Measurements from ENCODE around the gene SDR39U1. TPM values are rescaled to one million over a fixed set of nuclear protein-coding genes. Genes with fewer than 3 reads are reported as not detected.
A peak's percentile ranks its signal among the peaks of the same experiment; 100 is the strongest.

The SDR39U1 gene
- polyA plus RNA-seq, 1 donor from 2014 or later = 94.0 TPM

DNA sequence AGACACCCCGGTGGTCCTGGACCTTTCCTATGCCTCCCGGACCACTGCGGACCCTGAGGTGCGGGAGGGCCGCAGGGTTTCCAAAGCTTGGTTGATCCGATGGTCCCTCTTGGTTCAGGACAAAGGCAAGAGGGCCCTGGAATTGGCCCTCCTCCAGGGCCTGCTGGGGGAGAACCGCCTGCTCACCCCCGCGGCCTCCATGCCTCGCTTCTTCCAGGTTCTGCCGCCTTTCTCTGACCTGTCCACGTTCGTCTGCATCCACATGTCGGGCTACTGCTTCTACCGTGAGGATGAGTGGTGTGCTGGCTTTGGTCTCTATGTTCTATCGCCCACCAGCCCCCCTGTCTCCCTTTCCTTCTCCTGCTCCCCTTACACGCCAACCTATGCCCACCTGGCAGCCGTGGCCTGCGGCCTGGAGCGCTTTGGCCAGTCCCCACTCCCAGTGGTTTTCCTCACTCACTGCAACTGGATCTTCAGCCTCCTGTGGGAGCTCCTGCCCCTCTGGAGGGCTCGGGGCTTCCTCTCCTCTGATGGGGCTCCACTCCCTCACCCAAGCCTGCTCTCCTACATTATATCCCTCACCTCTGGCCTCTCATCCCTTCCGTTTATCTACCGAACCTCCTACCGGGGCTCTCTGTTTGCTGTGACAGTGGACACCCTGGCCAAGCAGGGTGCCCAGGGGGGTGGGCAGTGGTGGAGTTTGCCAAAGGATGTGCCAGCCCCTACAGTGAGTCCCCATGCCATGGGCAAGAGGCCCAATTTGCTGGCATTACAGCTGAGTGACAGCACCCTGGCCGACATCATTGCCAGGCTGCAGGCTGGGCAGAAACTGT lies 26.9 kb downstream of the SDR39U1 start:
- Mint-ChIP-seq H3K9me3 (no peaks in the 10 kb centered on the region), H3K27ac (no peak overlapping the region), H3K4me3 (no peak overlapping the region), H3K27me3 (peaks cover 20% of the 10 kb centered on the region), H3K36me3 (peaks cover 2% of the 10 kb centered on the region), H3K4me1 (peaks cover 0 to 2% (median 0%) of the 10 kb centered on the region in 3 donors)

DNA sequence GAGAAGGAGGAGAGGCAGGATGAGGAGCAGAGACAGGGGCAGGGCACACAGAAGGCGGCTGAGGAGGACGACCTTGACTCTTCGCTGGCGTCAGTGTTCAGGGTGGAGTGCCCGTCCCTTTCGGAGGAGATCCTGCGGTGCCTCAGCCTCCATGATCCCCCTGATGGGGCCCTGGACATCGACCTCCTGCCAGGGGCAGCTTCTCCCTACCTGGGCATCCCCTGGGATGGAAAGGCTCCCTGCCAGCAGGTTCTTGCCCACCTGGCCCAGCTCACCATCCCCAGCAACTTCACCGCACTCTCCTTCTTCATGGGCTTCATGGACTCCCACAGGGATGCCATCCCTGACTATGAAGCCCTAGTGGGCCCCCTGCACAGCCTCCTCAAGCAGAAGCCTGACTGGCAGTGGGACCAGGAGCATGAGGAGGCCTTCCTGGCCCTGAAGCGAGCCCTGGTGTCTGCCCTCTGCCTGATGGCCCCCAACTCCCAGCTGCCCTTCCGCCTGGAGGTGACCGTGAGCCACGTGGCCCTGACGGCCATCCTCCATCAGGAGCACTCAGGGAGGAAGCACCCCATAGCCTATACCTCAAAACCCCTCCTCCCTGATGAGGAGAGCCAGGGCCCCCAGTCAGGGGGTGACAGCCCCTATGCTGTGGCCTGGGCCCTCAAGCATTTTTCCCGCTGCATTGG lies 27.7 kb downstream of the SDR39U1 start:
- Mint-ChIP-seq H3K4me1 (peaks cover 0 to 2% (median 0%) of the 10 kb centered on the region in 3 donors), H3K9me3 (no peaks in the 10 kb centered on the region), H3K4me3 (no peak overlapping the region), H3K27ac (peak overlapping the region in 1 of 3 donors; percentile 50), H3K36me3 (peaks cover 2% of the 10 kb centered on the region), H3K27me3 (peaks cover 20% of the 10 kb centered on the region)

DNA sequence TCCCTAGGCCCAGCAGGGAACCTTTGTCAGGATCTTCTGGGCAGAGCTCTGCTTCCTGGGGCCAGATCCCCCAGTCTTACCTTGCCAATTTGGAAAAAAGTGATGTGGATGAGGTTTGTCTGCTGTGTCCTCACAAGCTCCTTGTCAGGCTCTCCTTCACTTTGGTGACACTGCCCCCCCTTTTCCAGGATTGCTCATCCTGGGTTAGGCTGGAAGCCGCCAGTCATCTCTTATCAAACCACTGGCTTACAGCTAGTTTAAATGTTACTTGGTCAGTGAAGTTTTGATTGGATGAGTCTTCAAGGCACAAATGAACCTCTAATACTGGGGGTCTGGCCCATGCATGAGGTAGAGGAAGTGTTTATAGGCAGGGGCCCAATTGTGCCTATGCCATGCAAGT lies 28.5 kb downstream of the SDR39U1 start:
- Mint-ChIP-seq H3K4me1 (peaks cover 0 to 2% (median 0%) of the 10 kb centered on the region in 3 donors), H3K9me3 (no peaks in the 10 kb centered on the region), H3K27ac (peak overlapping the region in 1 of 3 donors; percentile 50), H3K4me3 (peak overlapping the region in 1 of 4 donors; percentile 7), H3K36me3 (peaks cover 2% of the 10 kb centered on the region), H3K27me3 (peaks cover 17% of the 10 kb centered on the region)

DNA sequence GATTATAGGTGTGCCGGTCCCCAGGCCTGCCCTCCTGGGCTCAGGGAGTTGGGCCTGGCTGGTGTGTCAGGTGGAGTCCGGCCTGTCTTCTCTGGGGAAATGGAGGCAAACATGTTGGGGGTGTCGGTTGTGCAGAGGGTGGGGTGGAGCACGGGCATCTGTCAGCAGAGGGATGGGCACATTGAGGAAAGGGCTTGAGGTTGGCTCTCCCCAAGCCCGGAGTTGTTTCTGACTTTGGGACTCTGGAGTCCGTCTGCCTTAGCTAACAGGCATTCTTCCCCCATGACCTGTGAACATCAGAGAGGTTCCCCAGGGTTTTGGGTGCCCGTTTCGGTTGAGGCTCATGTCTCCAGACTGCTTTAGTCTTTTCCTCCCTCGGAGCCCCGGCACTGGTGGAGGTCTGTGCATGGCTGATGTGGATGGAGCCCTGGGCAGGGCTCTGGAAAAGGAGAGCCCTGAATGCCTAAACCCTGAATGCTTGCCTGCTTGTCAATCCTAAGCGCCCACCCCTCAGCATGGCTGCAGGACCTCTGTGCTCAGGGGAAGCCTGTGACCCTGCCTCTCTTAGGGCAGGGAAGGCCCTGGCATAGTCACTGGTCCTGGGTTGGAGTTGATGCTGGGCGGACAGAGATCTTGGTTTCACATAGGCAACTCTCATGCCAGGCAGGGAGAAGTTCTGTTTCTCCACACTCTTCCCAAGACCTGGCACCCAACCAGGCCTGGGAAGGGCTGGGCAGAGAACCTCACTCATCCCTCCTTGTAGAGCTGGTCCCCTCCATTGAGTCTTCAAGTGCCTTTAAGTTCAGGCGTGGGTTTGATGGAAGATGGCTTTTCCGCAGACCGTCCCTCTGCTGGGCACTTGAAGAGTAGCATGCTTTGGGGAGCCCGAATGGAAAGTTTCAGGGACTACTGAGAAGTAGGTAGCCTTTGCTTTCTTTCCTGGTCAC lies 30.9 kb downstream of the SDR39U1 start:
- peaks cover 25% of the 10 kb centered on the region for H3K27me3 Mint-ChIP-seq
- peak overlapping the region in 1 of 4 donors; percentile 67 for H3K4me3 Mint-ChIP-seq

DNA sequence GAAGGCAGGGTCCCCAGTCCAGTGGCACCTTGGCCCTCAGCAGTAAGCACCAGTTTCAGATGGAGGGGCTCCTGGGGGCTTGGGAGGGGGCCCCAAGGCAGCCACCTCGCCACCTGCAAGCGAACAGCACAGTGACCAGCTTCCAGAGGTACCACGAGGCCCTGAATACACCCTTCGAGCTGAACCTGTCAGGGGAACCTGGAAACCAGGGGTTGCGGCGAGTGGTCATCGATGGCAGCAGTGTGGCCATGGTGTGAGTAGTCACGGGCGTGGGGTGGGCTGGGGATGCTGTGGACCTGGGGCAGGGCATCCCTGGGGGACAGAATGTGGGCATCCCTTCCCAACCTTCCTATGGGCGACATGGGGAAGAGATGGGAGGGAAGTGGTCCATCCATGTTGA lies 32.6 kb downstream of the SDR39U1 start:
- H3K27me3 Mint-ChIP-seq = peaks cover 22% of the 10 kb centered on the region

More for the DNA sequence above, 30.9 kb downstream of the SDR39U1 start:
- peaks cover 0 to 2% (median 0%) of the 10 kb centered on the region in 3 donors for H3K4me1 Mint-ChIP-seq
- H3K36me3 Mint-ChIP-seq = no peaks in the 10 kb centered on the region
- H3K9me3 Mint-ChIP-seq = no peaks in the 10 kb centered on the region
- H3K27ac Mint-ChIP-seq = no peak overlapping the region

DNA sequence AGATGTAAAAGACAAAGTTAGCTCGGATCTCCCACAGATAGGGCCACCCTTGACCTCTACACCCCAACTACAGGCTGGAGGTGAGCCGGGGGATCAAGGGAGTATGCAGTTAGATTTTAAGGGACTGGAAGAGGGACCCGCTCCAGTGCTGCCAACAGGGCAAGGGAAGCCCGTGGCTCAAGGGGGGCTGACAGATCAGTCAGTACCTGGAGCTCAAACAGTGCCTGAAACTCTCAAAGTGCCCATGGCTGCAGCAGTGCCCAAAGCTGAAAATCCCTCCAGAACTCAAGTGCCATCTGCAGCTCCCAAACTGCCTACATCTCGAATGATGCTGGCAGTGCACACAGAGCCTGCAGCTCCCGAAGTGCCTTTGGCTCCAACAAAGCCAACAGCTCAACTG lies 33.4 kb downstream of the SDR39U1 start:
- peaks cover 0 to 2% (median 0%) of the 10 kb centered on the region in 3 donors for H3K4me1 Mint-ChIP-seq
- no peak overlapping the region for H3K4me3 Mint-ChIP-seq
- no peaks in the 10 kb centered on the region for H3K9me3 Mint-ChIP-seq
- H3K27ac Mint-ChIP-seq = peak overlapping the region in 1 of 3 donors; percentile 9
- H3K27me3 Mint-ChIP-seq = peaks cover 22% of the 10 kb centered on the region
- no peaks in the 10 kb centered on the region for H3K36me3 Mint-ChIP-seq

More for the DNA sequence above, 32.6 kb downstream of the SDR39U1 start:
- H3K27ac Mint-ChIP-seq = no peak overlapping the region
- H3K4me3 Mint-ChIP-seq = no peak overlapping the region
- H3K4me1 Mint-ChIP-seq = peaks cover 0 to 2% (median 0%) of the 10 kb centered on the region in 3 donors
- no peaks in the 10 kb centered on the region for H3K36me3 Mint-ChIP-seq
- no peaks in the 10 kb centered on the region for H3K9me3 Mint-ChIP-seq

DNA sequence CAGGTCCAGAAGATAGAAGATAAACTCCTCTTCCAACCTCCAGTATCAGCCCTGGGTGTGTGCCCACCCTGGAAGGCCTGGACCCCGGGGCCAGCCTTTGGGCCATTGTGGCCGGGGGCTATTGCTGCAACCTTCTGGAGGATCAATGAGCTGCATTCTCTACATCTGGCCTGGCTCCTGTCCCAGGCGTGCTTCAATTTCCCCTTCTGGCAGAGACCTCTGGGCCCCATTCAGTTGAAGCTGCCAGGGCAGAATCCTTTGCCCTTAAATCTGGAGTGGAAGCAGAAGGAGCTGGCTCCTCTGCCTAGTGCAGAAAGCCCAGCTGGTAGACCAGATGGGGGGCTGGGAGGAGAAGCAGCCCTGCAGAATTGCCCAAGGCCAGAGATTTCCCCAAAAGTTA lies 33.8 kb downstream of the SDR39U1 start:
- peaks cover 0 to 2% (median 0%) of the 10 kb centered on the region in 3 donors for H3K4me1 Mint-ChIP-seq
- H3K36me3 Mint-ChIP-seq = no peaks in the 10 kb centered on the region
- peak overlapping the region in 1 of 3 donors; percentile 9 for H3K27ac Mint-ChIP-seq
- H3K4me3 Mint-ChIP-seq = no peak overlapping the region
- H3K9me3 Mint-ChIP-seq = no peaks in the 10 kb centered on the region
- peaks cover 22% of the 10 kb centered on the region for H3K27me3 Mint-ChIP-seq

DNA sequence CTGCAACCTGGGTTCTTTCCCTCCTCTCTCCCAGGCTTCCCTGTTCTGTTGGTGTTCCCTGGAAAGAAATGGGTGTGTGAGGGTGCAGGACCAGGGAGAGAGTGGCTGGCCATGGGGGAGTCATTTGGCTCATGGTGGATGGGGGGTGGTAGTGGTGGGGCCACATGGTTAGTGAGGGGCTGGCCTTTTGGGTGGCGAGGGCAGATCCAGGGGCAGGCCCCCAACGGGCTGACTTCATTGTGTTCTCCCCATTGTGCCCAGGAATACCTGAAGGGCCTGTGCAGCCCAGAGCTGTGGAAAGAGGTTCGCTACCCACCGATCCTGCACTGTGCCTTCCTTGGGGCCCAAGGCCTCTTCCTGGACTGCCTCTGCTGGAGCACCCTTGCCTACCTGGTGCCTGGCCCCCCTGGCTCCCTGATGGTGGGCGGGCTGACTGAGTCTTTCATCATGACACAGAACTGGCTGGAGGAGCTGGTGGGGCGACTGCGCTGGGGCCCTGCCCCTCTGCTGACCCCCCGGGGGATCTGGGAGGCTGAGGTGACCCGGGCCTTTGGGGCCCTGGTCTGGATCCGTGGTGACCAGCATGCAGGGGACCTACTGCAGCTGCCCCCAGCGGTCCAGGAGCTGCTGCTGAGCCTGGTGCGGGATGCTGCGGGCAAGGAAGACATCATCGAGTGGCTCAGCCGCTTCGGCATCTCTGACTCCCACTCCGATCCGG lies 34.8 kb downstream of the SDR39U1 start:
- Mint-ChIP-seq H3K4me3 (no peak overlapping the region), H3K27ac (no peak overlapping the region), H3K27me3 (peaks cover 24% of the 10 kb centered on the region), H3K9me3 (no peaks in the 10 kb centered on the region), H3K4me1 (peaks cover 0 to 2% (median 0%) of the 10 kb centered on the region in 3 donors), H3K36me3 (no peaks in the 10 kb centered on the region)

DNA sequence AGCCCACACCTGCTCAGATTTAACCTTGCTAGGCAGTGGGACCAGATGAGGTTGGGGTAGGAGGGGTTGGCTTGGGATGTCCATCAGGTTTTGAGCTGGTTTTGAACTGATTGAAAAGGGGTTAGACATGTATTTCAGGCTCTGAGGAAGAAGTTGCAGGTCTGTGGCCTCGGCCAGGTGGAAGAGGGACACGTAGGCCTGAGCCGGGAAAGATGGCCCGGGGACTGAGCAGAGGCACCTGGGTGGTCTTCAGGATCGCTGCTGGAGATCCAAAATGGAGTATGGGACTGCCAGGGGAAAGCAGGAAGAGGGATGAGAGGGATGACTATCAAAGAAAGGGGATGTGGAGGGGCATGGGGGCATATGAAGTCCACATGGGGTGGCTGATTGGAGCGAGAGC lies 36.2 kb downstream of the SDR39U1 start:
- H3K36me3 Mint-ChIP-seq = peaks cover 3% of the 10 kb centered on the region
- no peak overlapping the region for H3K4me3 Mint-ChIP-seq
- H3K9me3 Mint-ChIP-seq = no peaks in the 10 kb centered on the region
- H3K27me3 Mint-ChIP-seq = peaks cover 29% of the 10 kb centered on the region
- no peak overlapping the region for H3K27ac Mint-ChIP-seq
- H3K4me1 Mint-ChIP-seq = peaks cover 0 to 2% (median 0%) of the 10 kb centered on the region in 3 donors

DNA sequence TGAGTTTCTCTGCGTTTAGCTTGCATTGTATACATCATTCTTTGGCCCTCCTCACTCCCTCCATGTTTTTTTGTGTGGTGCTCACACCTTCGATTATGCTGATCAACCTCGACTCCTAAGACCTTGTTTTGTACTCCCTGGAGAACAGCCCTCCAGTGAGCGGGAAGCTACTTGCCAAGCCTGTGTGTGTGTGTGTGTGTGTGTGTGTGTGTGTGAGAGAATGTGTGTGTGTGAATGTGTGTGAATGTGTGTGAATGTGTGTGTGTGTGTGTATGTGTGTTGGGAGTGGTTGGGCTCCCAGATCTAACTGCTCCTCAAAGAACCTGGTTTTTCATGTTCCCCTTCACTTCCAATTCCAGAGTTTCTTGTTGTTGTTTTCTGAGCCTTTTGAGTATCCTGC lies 37.8 kb downstream of the SDR39U1 start:
- H3K9me3 Mint-ChIP-seq = no peaks in the 10 kb centered on the region

DNA sequence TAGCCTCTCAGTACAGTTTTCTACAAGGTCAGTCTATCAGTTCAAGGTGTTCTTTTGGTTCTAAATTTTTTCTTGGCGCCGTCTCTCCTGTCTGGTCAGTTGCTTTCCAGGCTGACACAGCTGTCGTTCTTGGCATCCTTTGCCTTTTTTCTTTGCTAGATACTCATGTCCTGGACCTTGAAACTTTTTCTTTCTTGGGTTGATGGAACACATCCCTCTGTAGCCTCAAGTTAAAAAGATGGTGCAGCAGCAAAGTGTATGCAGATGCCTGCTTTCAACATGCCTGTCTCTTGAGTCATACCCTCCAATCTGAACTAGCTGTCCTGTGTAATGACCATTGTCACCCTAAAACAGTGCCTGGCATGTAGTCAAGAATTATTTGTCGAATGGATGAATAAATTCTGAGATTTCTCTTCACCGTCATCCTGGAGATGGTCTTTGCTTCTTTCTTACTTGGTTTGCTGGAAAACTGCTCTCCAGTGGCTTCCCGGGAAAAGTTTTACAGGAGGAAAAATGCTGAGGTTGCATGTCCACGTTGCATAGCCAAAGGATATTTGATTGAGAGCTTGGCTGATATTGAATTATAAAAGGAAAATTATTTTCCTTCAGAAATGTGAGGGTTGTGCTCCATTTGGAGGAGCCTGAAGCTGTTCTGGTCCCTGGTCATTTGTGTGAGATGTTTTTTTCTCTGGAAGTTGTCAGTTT lies 39.1 kb downstream of the SDR39U1 start:
- Mint-ChIP-seq H3K4me3 (no peak overlapping the region), H3K27me3 (peaks cover 41% of the 10 kb centered on the region), H3K27ac (no peak overlapping the region), H3K36me3 (peaks cover 3% of the 10 kb centered on the region), H3K9me3 (no peaks in the 10 kb centered on the region), H3K4me1 (peaks cover 0 to 4% (median 4%) of the 10 kb centered on the region in 3 donors)

More for the DNA sequence above, 37.8 kb downstream of the SDR39U1 start:
- H3K4me1 Mint-ChIP-seq = peaks cover 0 to 2% (median 0%) of the 10 kb centered on the region in 3 donors
- peaks cover 3% of the 10 kb centered on the region for H3K36me3 Mint-ChIP-seq
- H3K27me3 Mint-ChIP-seq = peaks cover 37% of the 10 kb centered on the region
- H3K4me3 Mint-ChIP-seq = no peak overlapping the region
- no peak overlapping the region for H3K27ac Mint-ChIP-seq

DNA sequence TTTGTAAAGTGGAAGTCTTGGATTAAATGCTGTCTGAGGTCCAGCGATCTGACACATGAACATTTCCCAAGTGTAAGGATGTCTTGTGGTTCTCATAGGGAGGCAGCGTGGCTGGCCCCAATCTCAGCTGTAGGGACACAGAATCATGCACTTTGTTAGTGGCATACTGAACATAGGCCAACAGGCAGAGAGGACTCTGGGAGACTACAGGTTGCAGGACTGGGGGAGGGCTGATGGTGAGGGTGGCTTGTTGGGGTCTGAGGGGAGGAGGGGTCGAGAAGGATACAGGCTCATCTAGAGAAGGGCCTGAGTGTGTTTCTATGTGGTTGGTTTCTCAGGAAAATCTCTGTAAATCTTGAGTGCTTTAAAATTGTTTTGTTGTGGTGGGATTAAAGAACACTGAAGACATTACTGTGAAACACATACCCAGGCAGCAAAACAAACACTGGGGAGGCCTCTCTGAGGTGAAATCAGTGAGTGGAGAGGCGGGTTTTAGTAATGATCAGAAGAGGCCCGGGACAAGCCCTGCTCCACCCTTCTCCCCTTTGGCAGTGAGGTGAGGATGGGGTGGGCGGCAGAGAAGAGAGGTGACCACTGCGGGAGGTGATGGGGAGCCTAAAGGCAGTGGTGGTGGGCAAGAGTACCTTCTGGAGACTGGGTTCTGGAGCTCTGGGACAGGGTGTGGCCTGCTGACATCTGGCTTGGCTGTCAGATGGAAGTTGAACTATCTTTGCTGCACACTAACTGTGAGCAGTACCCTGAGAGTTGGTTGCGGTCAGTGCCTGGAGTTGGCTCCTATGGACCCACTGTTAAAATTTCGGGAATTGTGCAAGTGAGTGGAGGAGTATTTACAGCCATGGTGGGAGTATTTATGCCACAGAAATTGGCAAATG lies 40.5 kb downstream of the SDR39U1 start:
- H3K27me3 Mint-ChIP-seq = peaks cover 29% of the 10 kb centered on the region
- no peaks in the 10 kb centered on the region for H3K9me3 Mint-ChIP-seq
- H3K36me3 Mint-ChIP-seq = peaks cover 3% of the 10 kb centered on the region
- peak overlapping the region in 1 of 4 donors; percentile 9 for H3K4me3 Mint-ChIP-seq
- peaks cover 4% of the 10 kb centered on the region in 3 donors for H3K4me1 Mint-ChIP-seq
- no peak overlapping the region for H3K27ac Mint-ChIP-seq
